Tongue (tissue), 1 donor: ENCODE measurements around the gene BSND. TPM values are rescaled to one million over a fixed set of nuclear protein-coding genes. Genes with fewer than 3 reads are reported as not detected.

Experiments
- total RNA-seq: library from RNA; depleted of rRNA; stranded (reverse); fragments of >200 nt; gene quantifications from one replicate; pipeline ENCODE4 v1.2.3, GENCODE V29; 2014

Gene BSND
- total RNA-seq, 1 donor from 2014 or later, result not detected

Other genes starting within 250 kb of the BSND start
- 5.8 TPM for gene PARS2, start 234.4 kb upstream of the BSND start, total RNA-seq
- 8.7 TPM for gene TTC22, start 197.6 kb upstream of the BSND start, total RNA-seq
- 22.5 TPM for gene DHCR24, start 111.7 kb upstream of the BSND start, total RNA-seq
- not detected for gene TMEM61, start 18.3 kb upstream of the BSND start, total RNA-seq
- gene PCSK9, start 40.6 kb downstream of the BSND start, total RNA-seq, result 1.3 TPM
- 108 TPM for gene USP24, start 216.4 kb downstream of the BSND start, total RNA-seq